HL-60/S4 (cell line): Measurements from ENCODE around the gene OR9Q1.
"Not testable (repeated sequence)": the region's sequence is repeated elsewhere in the genome, so short reads cannot be mapped to it uniquely, and the experiment has no call there.

ENCODE experiments used
- in situ Hi-C: fragments of 300-500 bp; cut with MboI; formaldehyde crosslinking; loops from 2 replicates; pipeline ENCODE4 v1.14.3; 2022; ENCODE audit warnings: low sequenced_read_pairs

Gene OR9Q1

DNA sequence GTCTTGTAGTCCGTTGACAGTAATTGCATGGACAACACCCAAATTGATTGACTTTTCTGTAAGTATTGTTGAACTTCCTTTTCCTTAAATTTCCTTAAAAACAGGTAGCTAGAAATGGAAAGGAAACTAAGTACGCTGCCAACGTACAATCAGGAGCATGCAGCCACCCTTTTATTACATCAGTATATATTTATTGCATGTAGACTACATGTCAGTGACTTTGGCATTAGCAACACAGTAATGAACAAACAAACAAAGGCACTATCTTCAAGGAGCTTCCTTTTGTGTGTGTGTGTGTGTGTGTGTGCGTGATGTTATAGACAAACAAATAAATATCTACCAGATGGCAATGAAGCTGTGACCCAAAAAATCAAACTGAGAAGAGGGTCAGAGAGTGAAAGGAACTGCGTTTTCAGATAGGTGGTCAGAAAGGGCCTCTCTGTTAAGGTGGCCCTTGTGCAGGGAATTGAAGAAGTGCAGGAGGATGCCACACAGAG, at the start of gene OR9Q1:
OR9Q1 (plus strand) TSS at position 447 of the 497 bp plus-strand sequence. CDS start 155,564 bp downstream, outside the sequence.
- in situ Hi-C loops: no loop called here

DNA sequence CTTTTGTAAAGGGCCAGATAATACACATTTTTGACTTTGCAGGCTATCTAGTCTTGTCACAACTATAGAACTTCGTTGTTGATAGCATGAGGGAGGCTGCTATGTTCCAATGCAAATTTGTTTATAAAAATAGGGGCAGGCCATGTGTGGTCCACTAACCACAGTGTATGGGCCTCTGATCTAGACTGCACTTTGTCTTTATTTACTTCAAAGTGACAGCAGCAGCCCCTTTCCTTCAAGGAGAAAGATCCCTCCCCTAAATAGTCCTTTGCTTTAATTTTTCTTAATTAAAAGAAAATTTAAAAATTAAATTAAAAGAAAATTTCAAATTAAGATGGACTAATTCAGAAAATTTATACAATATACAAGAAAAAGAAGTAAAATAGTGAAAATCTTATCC, 49.5 kb upstream of the OR9Q1 start:
- in situ Hi-C loops: no loop called here

DNA sequence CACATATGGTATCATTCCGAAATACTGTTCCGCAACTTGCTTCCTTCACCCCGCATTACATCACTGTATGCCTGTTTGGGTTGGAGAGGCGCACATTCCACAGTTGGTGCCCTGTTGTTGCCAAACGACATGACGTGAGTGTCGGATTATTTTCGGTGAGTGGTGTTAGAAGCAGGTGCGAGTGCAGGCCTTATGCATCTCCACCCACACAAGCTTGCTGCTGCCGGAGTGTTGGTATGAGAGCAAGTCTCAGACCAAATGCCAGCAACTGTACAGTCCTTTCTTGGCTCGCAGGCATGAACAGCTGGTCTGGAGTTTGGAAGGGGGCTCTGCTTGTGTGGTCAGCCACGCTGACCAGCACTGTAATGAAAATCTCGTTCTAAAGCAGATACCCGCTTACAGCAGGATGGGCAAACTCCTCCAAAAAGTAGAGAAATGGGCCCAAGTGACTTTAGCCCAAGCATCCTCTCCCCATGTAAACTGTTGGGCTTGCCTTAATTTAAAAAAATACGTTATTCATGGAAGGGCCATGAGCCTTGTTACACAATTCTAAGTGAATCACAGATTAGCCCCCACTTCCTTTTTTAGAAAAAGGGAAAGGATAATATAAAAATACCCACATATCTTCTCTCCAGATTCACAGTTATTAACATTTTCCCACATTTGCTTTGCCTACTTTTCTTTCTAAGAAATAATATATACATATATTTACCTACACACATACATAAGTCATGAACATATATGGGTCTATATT, 48.7 kb upstream of the OR9Q1 start:
- in situ Hi-C loops: no loop called here

DNA sequence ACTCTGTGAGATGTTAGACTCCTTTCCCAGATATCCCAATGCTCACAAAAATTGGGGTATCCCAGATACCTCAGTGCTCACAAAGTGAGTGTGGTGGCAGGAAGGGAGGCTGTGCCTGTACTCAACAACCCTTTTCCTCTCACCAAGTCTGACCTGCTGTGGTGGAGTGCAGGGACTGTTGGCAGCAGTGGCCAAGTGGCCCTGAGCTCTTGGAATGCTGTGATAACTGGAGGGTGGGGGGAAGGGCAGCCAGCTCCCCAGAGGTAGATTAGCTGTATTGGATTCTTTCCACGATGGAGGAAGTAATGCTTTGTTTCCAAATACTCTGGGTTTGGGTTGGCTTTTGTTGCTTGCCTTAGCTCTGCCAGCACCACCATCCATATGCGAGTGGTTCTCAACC, 46.0 kb upstream of the OR9Q1 start:
- in situ Hi-C loops: no loop called here

GRCh38 chr11:57978686-57979531, 44.8 kb upstream of the OR9Q1 start:
- in situ Hi-C loops: no loop called here

- in situ Hi-C loops: no loop called here
These were observed 44.1 kb upstream of the OR9Q1 start for GRCh38 chr11:57979532-57980079.

DNA sequence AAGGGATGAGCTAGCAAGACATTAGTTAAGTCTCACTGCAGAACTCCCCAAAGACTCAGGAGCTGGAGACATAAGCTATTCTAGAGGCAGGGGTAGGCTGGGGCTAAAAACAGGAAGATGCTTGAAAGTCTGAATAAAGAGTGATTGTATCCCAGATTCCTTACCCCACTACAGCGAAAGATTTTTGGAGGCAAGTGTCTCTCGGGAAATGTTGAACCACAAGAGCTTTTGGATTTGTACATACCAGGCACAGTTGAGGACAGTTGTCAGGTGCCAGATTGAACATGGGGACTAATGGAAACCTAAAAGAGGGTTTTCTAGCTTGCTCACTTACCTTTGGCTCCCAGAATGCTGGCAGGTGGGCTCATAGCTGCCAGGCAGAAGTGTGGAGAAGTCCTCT, 43.5 kb upstream of the OR9Q1 start:
- in situ Hi-C loops: no loop called here

DNA sequence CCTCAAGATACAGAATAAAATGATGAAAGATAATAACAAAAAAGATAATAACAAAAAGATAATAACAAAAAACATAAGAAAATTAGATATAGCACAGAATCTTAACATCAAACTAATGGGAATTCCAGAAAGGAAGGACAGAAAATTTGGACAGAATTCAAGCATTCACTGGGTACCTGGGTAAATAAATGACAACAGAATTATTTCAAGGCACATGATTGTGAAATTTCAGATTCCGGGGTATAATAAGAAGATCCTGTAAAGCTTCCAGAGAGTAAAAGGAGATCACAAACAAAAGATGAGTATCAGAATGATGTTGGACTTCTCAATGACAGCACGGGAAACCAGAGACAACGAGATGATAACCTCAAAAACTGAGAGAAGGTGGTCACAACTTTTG, 42.1 kb upstream of the OR9Q1 start:
- in situ Hi-C loops: no loop called here

GRCh38 chr11:57982776-57983175, 40.9 kb upstream of the OR9Q1 start:
- in situ Hi-C loops: no loop called here

- in situ Hi-C loops: no loop called here
These were observed 40.5 kb upstream of the OR9Q1 start for GRCh38 chr11:57983191-57983590.

DNA sequence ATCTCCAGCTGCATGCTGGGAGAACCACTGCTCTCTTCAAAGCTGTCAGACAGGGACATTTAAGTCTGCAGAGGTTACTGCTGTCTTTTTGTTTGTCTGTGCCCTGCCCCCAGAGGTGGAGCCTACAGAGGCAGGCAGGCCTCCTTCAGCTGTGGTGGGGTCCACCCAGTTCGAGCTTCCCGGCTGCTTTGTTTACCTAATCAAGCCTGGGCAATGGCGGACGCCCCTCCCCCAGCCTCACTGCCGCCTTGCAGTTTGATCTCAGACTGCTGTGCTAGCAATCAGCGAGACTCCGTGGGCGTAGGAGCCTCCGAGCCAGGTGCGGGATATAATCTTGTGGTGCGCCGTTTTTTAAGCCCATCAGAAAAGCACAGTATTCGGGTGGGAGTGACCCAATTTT, 24.2 kb upstream of the OR9Q1 start:
- in situ Hi-C loops: not testable (repeated sequence)

- in situ Hi-C loops: not testable (repeated sequence)
These were observed 23.7 kb upstream of the OR9Q1 start for GRCh38 chr11:58000021-58000420.

GRCh38 chr11:58000699-58001098, 23.0 kb upstream of the OR9Q1 start:
- in situ Hi-C loops: no loop called here

DNA sequence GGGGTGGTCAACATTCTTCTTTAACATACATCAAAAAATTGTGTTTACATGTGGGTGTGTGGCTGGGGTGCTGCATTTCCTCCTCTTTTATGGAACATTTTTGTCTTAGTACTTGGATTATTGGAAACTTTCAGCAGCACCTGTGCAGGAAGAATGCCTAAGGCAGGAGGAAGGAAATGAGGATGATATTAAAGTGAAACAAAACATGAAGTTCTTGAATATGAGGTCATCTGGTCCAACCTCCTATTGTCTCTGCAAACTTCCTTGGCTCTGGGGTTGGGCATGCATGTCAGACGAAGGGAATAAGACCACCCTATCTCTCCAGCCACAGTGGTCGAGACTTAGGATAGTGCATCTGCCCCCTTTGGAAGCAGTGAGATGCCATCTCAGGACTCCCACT, 20.6 kb upstream of the OR9Q1 start:
- in situ Hi-C loops: no loop called here

DNA sequence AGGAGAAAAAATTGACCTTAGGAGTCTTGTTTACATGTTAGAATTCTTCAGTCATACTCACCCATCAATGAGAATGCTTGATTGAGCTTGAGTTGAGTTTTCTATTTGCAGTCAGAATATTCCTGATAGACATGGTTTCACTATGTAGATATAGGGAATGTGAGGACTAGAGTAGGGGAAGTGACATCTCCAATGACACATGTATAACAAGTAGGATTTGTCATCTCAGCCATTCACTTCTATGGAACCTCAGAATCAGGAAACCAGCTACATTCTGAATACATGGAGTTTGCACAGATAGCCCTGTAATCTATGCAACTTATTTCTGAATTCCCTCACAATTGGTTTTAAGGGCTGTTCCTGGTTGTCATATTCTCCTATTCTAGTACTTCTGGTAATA, 20.1 kb upstream of the OR9Q1 start:
- in situ Hi-C loops: no loop called here

GRCh38 chr11:58004664-58005063, 19.0 kb upstream of the OR9Q1 start:
- in situ Hi-C loops: no loop called here

- in situ Hi-C loops: no loop called here
These were observed 16.7 kb upstream of the OR9Q1 start for GRCh38 chr11:58006940-58007339.

GRCh38 chr11:58011771-58012170, 11.9 kb upstream of the OR9Q1 start:
- in situ Hi-C loops: no loop called here

- in situ Hi-C loops: no loop called here
These were observed 965 bp downstream of the OR9Q1 start for GRCh38 chr11:58024601-58025091.

DNA sequence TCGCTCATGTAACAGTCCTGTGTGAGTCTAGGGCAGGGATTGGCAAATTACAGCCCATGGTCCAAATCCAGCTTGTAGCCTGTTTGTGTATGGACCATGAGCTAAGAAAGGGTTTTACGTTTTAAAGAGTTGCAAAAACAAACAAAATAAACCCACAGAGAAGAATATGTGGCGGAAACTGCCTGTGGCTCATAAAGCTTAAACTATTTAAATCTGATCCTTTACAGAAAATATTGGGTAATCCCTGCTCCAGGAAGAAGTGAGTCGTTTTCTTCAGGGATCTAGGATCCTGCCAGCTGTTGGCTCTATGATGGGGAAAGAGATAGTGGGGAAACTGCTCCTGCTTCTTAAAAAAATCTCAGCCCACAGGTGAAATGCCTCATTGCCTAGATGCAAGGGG, 3.7 kb downstream of the OR9Q1 start:
- in situ Hi-C loops: no loop called here

- in situ Hi-C loops: no loop called here
These were observed 5.2 kb downstream of the OR9Q1 start for GRCh38 chr11:58028687-58029411.
